LHCN-M2 (cell line): ENCODE results near the gene UPF3A. TPM values are rescaled to one million over a fixed set of nuclear protein-coding genes. Genes with fewer than 3 reads are reported as not detected.
A peak's percentile ranks its signal among the peaks of the same experiment; 100 is the strongest.

Experiments
- DNase-seq: peaks from one replicate; pipeline ENCODE4 v3.0.0-alpha.2; 2012; ENCODE audit warnings: low read depth
- total RNA-seq: library from RNA; depleted of rRNA; stranded (reverse); fragments of >200 nt; gene quantifications from 2 replicates; pipeline ENCODE4 v1.2.3, GENCODE V29; 2014

Gene UPF3A
- total RNA-seq, 1 experiment from 2014 or later: 30.2 TPM

DNA sequence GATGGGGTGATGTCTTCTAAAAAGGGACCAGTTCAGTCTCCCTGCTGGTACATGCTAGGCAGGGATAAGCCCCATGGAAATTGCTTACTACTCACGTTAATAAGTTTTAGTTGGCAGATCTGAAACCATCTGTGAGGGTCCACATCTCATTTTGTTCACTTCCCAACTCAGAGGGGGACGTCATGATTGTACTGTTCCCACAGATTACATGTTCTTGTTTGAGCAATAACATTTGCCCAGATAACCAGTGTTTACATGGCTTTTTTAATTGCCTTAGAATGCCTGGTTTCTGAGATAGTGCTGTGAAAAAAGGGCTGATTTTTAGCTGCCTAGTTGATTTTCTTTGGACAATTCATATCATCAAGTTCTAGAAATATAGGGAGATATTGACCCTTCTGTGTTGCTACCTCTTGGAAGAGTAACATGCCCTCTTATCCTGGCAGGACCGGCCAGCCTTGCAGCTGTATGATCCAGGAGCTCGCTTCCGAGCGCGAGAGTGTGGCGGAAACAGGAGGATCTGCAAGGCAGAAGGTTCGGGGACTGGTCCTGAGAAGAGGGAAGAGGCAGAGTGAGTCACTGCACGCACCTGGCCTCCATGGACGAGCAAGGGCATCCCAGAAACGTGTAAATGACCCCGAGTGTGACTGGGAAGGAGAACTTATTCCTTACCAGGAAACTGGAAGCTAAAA, 23.1 kb downstream of the UPF3A start:
- DNase-seq: no peak

DNA sequence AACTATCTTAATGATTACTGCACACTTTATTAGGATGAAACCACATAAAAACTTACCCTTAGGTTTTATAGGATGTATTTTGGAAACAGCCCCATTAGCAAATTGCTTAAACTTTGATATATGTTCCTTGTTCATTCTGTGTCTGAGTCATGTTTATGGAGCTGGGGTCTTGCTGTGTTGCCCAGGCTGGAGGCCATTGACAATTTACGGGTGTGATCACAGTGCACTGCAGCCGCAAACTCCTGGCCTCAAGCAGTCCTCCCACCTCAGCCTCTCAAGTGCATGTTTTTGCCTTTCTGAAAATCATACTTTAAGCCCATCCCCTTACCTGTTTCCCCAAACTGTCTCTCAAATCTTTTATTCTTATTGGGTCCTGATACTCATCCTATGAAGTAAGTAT, 27.7 kb downstream of the UPF3A start:
- no peak for DNase-seq

GRCh38 chr13:114309806-114310410, 28.5 kb downstream of the UPF3A start:
- DNase-seq: no peak

GRCh38 chr13:114310956-114311355, 29.6 kb downstream of the UPF3A start:
- no peak for DNase-seq

- DNase-seq: no peak
Observed at GRCh38 chr13:114311387-114311786, 30.0 kb downstream of the UPF3A start.

GRCh38 chr13:114311908-114312307, 30.5 kb downstream of the UPF3A start:
- DNase-seq: peak; percentile 69

- DNase-seq: no peak
Observed at GRCh38 chr13:114313061-114313860, 31.9 kb downstream of the UPF3A start.

- DNase-seq: peak; percentile 96
Observed at GRCh38 chr13:114314074-114314912, 32.9 kb downstream of the UPF3A start, which contains the start of gene CHAMP1. TSS of gene CHAMP1 (plus strand) at chr13:114314503. CDS start at chr13:114323843, 9,340 bp downstream.

DNA sequence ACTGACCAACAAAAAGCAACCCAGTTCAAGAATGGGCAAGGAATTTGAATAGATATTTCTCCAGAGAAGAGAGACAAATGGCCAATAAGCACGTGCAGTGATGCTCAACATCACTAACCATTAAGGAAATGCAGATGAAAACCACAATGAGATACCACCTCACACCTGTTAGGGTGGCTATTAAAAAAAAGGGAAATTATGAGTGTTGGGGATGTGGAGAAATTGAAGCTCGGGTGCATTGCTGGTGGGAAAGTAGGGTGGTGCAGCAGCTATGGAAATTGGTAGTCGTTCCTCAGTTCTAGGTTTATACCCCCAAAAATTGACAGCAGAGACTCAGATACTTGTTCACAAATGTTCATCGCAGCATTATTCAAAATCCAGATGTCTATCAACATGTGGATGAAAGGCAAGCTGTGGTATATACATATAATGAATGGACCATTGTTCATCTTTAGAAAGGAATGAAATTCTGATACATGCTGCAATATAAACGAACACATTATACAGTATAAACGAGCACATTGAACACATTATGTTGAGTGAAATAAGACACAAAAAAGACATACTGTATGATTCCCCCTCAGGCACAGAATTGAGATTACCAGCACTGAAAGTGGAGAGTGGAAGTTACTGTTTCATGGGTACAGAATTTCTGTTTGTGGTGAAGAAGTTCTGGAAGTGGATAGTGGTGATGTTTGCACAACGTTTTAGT, 33.8 kb downstream of the UPF3A start:
- DNase-seq: no peak

- DNase-seq: no peak
Observed at GRCh38 chr13:114318624-114319023, 37.2 kb downstream of the UPF3A start.

DNA sequence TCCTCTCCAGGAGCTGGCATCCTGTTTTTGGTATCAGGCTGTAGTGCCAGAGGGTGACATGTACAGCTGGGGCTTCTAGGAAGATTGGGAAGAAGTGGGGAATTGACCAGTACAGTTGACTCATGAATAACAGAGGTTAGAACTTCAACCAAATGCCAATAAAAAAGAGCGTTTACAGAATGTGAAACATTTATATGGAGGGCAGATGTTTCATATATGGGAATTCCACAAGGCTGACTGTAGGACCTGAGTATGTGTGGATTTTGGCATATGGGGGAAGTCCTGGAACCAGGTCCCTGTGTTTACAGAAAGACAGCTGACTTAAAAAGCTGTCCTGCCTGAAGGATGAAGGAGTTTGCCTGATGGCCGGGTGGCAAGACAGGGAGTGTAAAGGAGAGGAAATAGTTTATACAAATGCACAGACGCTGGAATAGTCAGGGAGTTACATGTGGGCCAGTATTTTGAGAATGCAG, 38.1 kb downstream of the UPF3A start:
- peak; percentile 78 for DNase-seq

- DNase-seq: no peak
Observed at GRCh38 chr13:114320065-114320464, 38.7 kb downstream of the UPF3A start.

DNA sequence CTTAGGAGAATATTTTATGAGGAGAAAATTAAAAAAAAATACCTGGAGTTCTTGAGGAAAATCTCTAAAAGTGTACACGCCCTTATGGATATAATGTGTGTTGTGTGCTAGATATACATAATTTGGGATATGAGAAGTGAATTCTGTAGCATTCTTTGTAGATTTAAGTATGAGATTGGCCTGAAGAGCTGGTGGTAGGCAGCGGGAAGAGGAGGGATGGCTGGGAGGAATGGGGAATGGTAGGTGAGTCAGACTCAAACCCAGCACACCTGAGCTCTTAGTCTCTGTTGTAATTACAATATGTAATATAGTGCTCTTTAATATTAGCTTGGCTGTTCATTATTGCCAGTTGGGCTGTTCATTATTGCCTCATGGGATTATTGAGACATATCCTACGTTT, 39.9 kb downstream of the UPF3A start:
- no peak for DNase-seq

DNA sequence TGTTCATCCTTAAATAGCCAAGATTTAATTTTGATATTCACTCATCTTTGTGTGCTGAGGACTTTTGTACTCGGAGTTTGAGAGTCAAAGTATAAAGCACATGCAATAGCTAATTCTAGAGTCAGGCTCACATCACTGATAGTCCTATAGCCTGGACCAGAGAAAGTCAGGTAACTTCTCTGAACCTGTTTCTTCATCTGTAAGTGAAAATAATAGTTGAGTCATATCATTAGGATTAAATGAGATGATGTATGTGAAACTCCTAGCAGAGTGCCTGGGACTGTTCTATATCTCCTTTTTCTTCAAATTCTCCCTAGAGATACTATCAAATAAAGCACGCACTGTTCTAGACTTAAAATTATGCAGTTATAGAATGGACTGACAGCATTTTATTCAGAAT, 41.9 kb downstream of the UPF3A start:
- no peak for DNase-seq

- DNase-seq: no peak
Observed at GRCh38 chr13:114324334-114324733, 42.9 kb downstream of the UPF3A start.

DNA sequence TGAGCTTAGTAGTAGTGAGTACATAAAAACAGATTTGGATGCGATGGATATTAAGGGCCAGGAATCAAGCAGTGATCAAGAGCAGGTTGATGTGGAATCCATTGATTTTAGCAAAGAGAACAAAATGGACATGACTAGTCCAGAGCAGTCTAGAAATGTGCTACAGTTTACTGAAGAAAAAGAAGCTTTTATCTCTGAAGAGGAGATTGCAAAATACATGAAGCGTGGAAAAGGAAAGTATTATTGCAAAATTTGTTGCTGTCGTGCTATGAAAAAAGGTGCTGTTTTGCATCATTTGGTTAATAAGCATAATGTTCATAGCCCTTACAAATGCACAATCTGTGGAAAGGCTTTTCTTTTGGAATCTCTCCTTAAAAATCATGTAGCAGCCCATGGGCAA, 44.3 kb downstream of the UPF3A start:
- DNase-seq: no peak

GRCh38 chr13:114328034-114328433, 46.6 kb downstream of the UPF3A start:
- DNase-seq: no peak

GRCh38 chr13:114328595-114328994, 47.2 kb downstream of the UPF3A start:
- DNase-seq: no peak

DNA sequence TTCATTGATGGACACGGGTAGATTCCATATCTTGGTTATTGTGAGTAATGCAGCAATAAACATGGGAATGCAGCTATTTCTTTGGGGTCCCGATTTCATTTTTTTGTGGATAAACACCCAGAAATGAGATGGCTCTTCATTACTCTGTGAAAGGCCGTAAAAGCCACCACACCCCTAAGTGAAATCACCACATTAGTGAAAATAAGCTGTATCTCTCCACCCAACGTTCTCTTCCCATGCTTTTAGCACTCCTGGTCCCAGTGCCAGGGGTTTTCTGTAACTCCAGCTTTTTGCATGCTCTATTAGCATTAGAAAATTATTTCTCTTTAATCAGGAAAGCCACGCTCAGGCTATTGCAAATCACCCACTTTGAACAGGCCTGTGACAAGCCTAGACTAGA, 48.7 kb downstream of the UPF3A start:
- no peak for DNase-seq

GRCh38 chr13:114333881-114334280, 52.5 kb downstream of the UPF3A start:
- DNase-seq: peak; percentile 39
